ENCODE data around the gene SPATA2L. TPM values are rescaled to one million over a fixed set of nuclear protein-coding genes. Genes with fewer than 3 reads are reported as not detected.

Gene SPATA2L
- total and polyA plus RNA-seq, 10 of the 15 experiments (the other 5 are each of a cell fraction or from before 2014, with no cell fraction given) = 0.20 to 6.9 (median 3.9) TPM; not detected in 1

GRCh38 chr16:89653656-89654295, 47.7 kb downstream of the SPATA2L start (continued):
- TF ChIP-seq ZBTB33 (IDR thresholded peaks at IDR 0.05) = no peak
- no peak for TF ChIP-seq SIN3A (IDR thresholded peaks at IDR 0.05; ENCODE audit: low read depth, low read length)
- TF ChIP-seq USF2 (IDR thresholded peaks at IDR 0.05; ENCODE audit: borderline replicate concordance, low read depth, low read length) = no peak
- TF ChIP-seq BHLHE40 (IDR thresholded peaks at IDR 0.05; ENCODE audit: borderline replicate concordance in 1 of 2, low read depth in 2 of 2, low read length in 1 of 2) = no peak
- TF ChIP-seq GATAD2B (conservative IDR thresholded peaks at IDR 0.05; ENCODE audit: low read depth) = no peak
- no peak for TF ChIP-seq ZSCAN29 (IDR thresholded peaks at IDR 0.05)

GRCh38 chr16:89651584-89651983, 49.9 kb downstream of the SPATA2L start:
- ChIA-PET POLR2A (no interaction called here), CTCF (interaction anchor here (1.3 kb wide), 1 partner anchor 10 kb away, joined by 3 read pairs; no protein-coding TSS in a partner anchor)
- H4K20me1 ChIP-seq (ENCODE audit: control insufficient read depth, insufficient read depth) = no peaks in the 10 kb centered on the region
- no peak for TF ChIP-seq IKZF1 (conservative IDR thresholded peaks at IDR 0.05)
- no peak for TF ChIP-seq GATAD2B (conservative IDR thresholded peaks at IDR 0.05; ENCODE audit: low read depth)
- no peak for TF ChIP-seq RAD51 (IDR thresholded peaks at IDR 0.05)
- no peak for TF ChIP-seq YY1 (IDR thresholded peaks at IDR 0.05; ENCODE audit: low read depth, low read length)
- TF ChIP-seq GABPA (IDR thresholded peaks at IDR 0.05; ENCODE audit: low read depth) = no peak
- no peak for TF ChIP-seq ZNF592 (IDR thresholded peaks at IDR 0.05)
- TF ChIP-seq ZNF24 (IDR thresholded peaks at IDR 0.05) = no peak
- TF ChIP-seq EGR1 (IDR thresholded peaks at IDR 0.05; ENCODE audit: borderline replicate concordance in 1 of 2, low read depth in 2 of 2, low read length in 2 of 2) = no peak
- no peak for TF ChIP-seq NR2C2 (IDR thresholded peaks at IDR 0.05; ENCODE audit: borderline replicate concordance, control insufficient read depth, insufficient read length, low read depth)

More at GRCh38 chr16:89651584-89651983, 49.9 kb downstream of the SPATA2L start:
- Histone ChIP-seq H3K9ac (ENCODE audit: control insufficient read depth, insufficient read depth, low read length) (no peak overlapping the region), H3K4me1 (ENCODE audit: control insufficient read depth, insufficient read depth, low read length) (peaks cover 5% of the 10 kb centered on the region), H3K36me3 (ENCODE audit: control insufficient read depth in 2 of 2, insufficient read depth in 2 of 2, low read length in 1 of 2) (peaks cover 9 to 18% of the 10 kb centered on the region in 2 experiments; a peak in 3 of 4 replicates), H3K9me3 (replicated peaks; ENCODE audit: control insufficient read depth, insufficient read depth, low read length) (no peaks in the 10 kb centered on the region), H2AFZ (ENCODE audit: control insufficient read depth, low read depth, low read length) (no peak overlapping the region), H3K27ac (ENCODE audit: control insufficient read depth, insufficient read depth) (no peak overlapping the region), H3K4me2 (ENCODE audit: control insufficient read depth, insufficient read depth) (no peak overlapping the region), H3K4me3 (no peak overlapping the region), H3K27me3 (replicated peaks in 1 of 2; ENCODE audit: control insufficient read depth in 2 of 2, insufficient read depth in 2 of 2, low read length in 1 of 2) (no peaks in the 10 kb centered on the region), H3K79me2 (ENCODE audit: control insufficient read depth, insufficient read depth, low read length) (peaks cover 27% of the 10 kb centered on the region)
- RAD21 ChIA-PET (ENCODE audit: unreplicated experiment) = no interaction called here
- ATAC-seq = no peak
- SMC1A ChIA-PET (ENCODE audit: uncharacterized antibody, unreplicated experiment) = no interaction called here
- 98% methylated on average over 10 of the region's 15 CpGs for WGBS (ENCODE audit: insufficient coverage, insufficient replicate concordance, low lambda C conversion rate, missing lambda C conversion rate)
- intact Hi-C loops (cut with micrococcal nuclease; ENCODE audit: unreplicated experiment) (no loop called here), in situ Hi-C loops (cut with MboI) (no loop called here)
- DNase-seq (ENCODE audit: low read depth, low spot score) = no peak
- no peak for FAIRE-seq
- no TSS peak for BruUV-seq (replicated peaks)
